ENCODE data around the gene NOS3. TPM values are rescaled to one million over a fixed set of nuclear protein-coding genes. Genes with fewer than 3 reads are reported as not detected.

Gene NOS3
- polyA plus RNA-seq, 1 experiment: 1.3 TPM

DNA sequence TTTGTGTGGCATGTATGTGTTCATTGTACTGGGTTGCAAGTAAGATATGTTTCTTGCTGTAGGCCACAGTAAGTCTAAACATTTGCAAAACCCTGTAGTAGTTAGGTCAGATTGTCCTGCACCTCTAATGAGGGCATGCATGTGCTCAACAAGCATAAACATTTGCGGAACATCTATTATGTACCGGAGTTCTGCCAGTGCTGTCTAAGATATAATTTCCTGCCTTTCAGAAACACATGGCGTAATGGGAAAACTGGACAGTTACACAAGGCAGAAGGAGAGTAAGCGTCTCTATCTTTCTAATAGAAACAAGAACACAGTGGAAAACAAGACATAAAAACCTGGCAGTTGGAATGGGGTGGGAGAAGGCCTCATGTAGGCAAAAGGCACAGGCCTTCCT lies 40.2 kb downstream of the NOS3 start:
- H3K27me3 ChIP-seq (ENCODE audit: control insufficient read depth, insufficient read depth, low read length): no peaks in the 10 kb centered on the region
- H3K4me3 ChIP-seq (ENCODE audit: low read depth, low read length): no peak overlapping the region
- no peak for DNase-seq (ENCODE audit: low read depth)
- CTCF ChIA-PET: interaction anchor here (1.8 to 3.0 kb wide), 2 partner anchors 12 to 80 kb away, joined by 8 to 12 read pairs; no protein-coding TSS in a partner anchor
- POLR2A ChIA-PET: no interaction called here
- peaks cover 3% of the 10 kb centered on the region for H3K36me3 ChIP-seq (ENCODE audit: control insufficient read depth, insufficient read depth, low read length)
- TF ChIP-seq, protein P1, sequence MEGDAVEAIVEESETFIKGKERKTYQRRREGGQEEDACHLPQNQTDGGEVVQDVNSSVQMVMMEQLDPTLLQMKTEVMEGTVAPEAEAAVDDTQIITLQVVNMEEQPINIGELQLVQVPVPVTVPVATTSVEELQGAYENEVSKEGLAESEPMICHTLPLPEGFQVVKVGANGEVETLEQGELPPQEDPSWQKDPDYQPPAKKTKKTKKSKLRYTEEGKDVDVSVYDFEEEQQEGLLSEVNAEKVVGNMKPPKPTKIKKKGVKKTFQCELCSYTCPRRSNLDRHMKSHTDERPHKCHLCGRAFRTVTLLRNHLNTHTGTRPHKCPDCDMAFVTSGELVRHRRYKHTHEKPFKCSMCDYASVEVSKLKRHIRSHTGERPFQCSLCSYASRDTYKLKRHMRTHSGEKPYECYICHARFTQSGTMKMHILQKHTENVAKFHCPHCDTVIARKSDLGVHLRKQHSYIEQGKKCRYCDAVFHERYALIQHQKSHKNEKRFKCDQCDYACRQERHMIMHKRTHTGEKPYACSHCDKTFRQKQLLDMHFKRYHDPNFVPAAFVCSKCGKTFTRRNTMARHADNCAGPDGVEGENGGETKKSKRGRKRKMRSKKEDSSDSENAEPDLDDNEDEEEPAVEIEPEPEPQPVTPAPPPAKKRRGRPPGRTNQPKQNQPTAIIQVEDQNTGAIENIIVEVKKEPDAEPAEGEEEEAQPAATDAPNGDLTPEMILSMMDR (IDR thresholded peaks at IDR 0.05; ENCODE audit: insufficient read depth, low read depth, low read length): no peak

DNA sequence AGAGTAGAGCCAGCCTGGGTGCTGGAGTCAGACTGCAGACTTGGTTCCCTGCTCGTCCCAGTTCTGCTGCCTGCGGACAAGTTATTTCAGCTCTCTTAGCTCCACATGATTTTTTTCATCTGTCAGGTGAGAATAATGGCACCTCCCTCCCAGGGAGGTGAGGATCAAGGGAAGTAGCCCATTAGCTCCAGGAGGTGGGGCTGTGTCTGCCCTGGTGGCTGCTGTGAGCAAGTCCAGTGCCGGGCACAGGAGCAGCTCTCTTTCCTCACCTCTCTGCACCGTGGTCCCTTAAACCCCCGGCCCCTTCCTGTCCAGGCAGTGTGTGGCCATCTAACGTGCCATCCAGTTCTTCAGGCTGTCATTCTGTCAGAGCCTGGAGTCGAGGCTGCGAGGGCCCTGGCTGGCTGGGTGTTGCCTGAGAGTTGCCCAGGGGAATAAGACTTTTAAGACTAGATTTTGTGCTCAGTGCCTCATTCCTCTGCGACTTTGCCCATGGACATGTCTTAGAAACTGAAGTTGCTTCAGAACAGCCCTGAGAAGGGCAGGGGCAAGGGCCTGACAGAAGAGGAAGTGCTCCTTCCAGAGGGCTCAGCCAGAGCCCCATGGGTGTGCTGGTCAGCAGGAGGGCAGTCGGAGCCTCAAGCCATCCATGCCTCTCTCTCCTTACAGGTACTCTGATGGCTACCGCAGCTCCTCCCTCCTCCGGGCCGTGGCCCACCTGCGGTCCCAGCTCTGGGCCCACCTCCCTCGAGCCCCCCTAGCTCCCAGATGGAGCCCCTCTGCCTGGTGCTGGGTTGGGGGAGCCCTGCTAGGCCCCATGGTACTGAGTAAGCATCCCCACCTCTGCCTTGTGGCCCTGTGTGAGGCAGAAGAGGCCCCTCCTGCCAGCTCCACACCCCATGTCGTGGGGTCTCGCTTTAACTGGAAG lies 42.4 kb downstream of the NOS3 start:
- Histone ChIP-seq H3K4me3 (ENCODE audit: low read depth, low read length) (no peak overlapping the region), H3K36me3 (ENCODE audit: control insufficient read depth, insufficient read depth, low read length) (peaks cover 10% of the 10 kb centered on the region), H3K27me3 (ENCODE audit: control insufficient read depth, insufficient read depth, low read length) (no peaks in the 10 kb centered on the region)
- CTCF ChIA-PET: interaction anchor here (0.6 to 3.0 kb wide), 5 partner anchors 14 to 143 kb away, joined by 3 to 12 read pairs (median 4); partner anchors contain the start of gene SLC4A2
- TF ChIP-seq, protein P1 (IDR thresholded peaks at IDR 0.05; ENCODE audit: insufficient read depth, low read depth, low read length): no peak
- DNase-seq (ENCODE audit: low read depth): no peak
- POLR2A ChIA-PET: no interaction called here

DNA sequence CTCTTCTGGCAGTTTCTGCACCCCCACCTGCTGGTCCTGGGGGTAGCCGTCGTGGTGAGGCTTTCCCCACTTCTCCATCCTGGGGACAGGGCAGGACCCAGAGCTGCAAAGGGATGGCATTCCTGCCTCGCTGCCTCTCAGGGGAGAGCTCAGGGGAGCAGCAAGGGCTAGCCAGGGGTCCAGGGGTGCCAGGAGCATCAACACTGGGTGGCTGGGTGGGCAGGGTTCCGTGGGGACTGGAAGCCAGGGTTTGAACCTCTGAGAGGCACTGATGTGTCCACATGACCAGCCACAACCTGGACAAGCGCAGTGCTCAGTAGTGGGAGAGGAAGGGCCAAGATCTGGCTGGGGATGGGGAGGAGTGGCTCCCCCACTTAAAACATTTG lies 43.0 kb downstream of the NOS3 start:
- Histone ChIP-seq H3K36me3 (ENCODE audit: control insufficient read depth, insufficient read depth, low read length) (peaks cover 10% of the 10 kb centered on the region), H3K4me3 (ENCODE audit: low read depth, low read length) (no peak overlapping the region), H3K27me3 (ENCODE audit: control insufficient read depth, insufficient read depth, low read length) (no peaks in the 10 kb centered on the region)
- TF ChIP-seq, protein P1 (IDR thresholded peaks at IDR 0.05; ENCODE audit: insufficient read depth, low read depth, low read length): no peak
- no peak for DNase-seq (ENCODE audit: low read depth)
- CTCF ChIA-PET: interaction anchor here (0.9 to 1.3 kb wide), 2 partner anchors 15 to 25 kb away, joined by 3 to 4 read pairs; partner anchors contain the start of gene SLC4A2
- POLR2A ChIA-PET: no interaction called here

DNA sequence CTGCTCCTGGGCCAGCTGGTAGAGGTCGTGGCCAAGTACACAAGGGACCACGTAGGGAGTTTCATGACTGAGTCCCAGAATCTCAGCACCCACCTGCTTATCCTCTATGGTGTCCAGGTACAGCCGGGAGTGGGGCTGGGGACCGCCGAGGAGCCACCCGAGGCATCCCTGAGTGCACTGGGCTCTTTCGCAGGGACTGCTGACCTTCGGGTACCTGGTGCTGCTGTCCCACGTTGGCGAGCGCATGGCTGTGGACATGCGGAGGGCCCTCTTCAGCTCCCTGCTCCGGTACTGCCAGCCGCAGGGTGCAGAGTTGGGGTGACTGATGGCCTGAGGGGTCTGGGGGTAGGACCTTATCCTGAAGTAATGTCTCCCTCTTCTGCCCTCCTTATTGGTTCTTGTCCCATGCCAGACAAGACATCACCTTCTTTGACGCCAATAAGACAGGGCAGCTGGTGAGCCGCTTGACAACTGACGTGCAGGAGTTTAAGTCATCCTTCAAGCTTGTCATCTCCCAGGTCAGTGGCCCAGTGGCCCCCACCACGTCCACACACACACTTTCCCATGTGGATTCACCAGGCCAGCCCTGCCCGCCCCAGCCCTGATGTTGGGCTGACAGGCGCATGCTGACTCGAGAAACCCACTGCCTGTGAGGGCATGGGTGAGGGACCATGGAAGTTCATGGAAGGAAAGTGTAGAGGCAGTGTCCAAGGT lies 43.7 kb downstream of the NOS3 start:
- CTCF ChIA-PET: interaction anchor here (0.9 kb wide), 1 partner anchor 15 kb away, joined by 3 read pairs; no protein-coding TSS in a partner anchor
- H3K27me3 ChIP-seq (ENCODE audit: control insufficient read depth, insufficient read depth, low read length): no peaks in the 10 kb centered on the region
- no peak for DNase-seq (ENCODE audit: low read depth)
- H3K4me3 ChIP-seq (ENCODE audit: low read depth, low read length): no peak overlapping the region
- TF ChIP-seq, protein P1 (IDR thresholded peaks at IDR 0.05; ENCODE audit: insufficient read depth, low read depth, low read length): no peak
- H3K36me3 ChIP-seq (ENCODE audit: control insufficient read depth, insufficient read depth, low read length): peaks cover 10% of the 10 kb centered on the region
- POLR2A ChIA-PET: no interaction called here
